GM12878 (cell line): ENCODE results near the gene GAPDHS. TPM values are rescaled to one million over a fixed set of nuclear protein-coding genes. Genes with fewer than 3 reads are reported as not detected.

Experiments
- ATAC-seq: fragments of 200-7000 bp; cut with Tn5 transposase; 3 replicates; pipeline ENCODE4 v1.9.1; 2020; ENCODE audit warnings: mild to moderate bottlenecking, moderate library complexity
- BruUV-seq: library from RNA; stranded (reverse); fragments of 400-500 nt; replicated peaks from 2 replicates; lab custom pipeline; 2021; lab: Mats Ljungman, UMichigan
- CTCF ChIA-PET: fragments of 300-600 bp; sonication (Branson Sonifier 250); formaldehyde crosslinking; extraction: SDS; loops from one replicate; lab custom pipeline; 2021; ENCODE audit warnings: inconsistent platforms; lab: Yijun Ruan, JAX
- POLR2A ChIA-PET: fragments of 350-600 bp; formaldehyde crosslinking; extraction: SDS; loops from one replicate; lab custom pipeline; 2021; ENCODE audit warnings: inconsistent platforms; lab: Charles Lee
- RAD21 ChIA-PET: fragments of 300-600 bp; sonication (Branson Sonifier 250); formaldehyde crosslinking; loops from one replicate; lab custom pipeline; 2023; ENCODE audit warnings: antibody characterized with exemption; ENCODE audit not compliant: unreplicated experiment; lab: Charles Lee
- SMC1A ChIA-PET: fragments of 300-600 bp; sonication (Branson Sonifier 250); formaldehyde crosslinking; loops from one replicate; lab custom pipeline; 2023; ENCODE audit not compliant: unreplicated experiment, uncharacterized antibody; lab: Charles Lee
- DNase-seq: peaks from one replicate; pipeline ENCODE4 v3.0.0-alpha.2; 2011; ENCODE audit warnings: low read depth, low spot score
- FAIRE-seq: peaks from 3 replicates; lab custom pipeline; 2011; peaks lifted over from hg19 to GRCh38; lab: Jason Lieb, UNC
- H2AFZ ChIP-seq: 2 replicates; pipeline ENCODE4 v1.6.0; 2011; ENCODE audit warnings: low read depth, low read length, control low read depth; ENCODE audit not compliant: control insufficient read depth
- H3K27ac ChIP-seq: 2 replicates; pipeline ENCODE4 v1.5.1; 2011; ENCODE audit warnings: control low read depth; ENCODE audit not compliant: control insufficient read depth, insufficient read depth
- H3K27me3 ChIP-seq, 2 experiments: replicated peaks in 1 of 2; 2 replicates each; pipeline versions ENCODE4 v1.6.0 to v1.6.1; 2011; ENCODE audit warnings: low read length in 1 of 2; ENCODE audit not compliant: control insufficient read depth in 2 of 2, insufficient read depth in 2 of 2
- H3K36me3 ChIP-seq, 2 experiments: 2 replicates each; pipeline ENCODE4 v1.5.1; 2011; ENCODE audit warnings: low read length in 1 of 2; ENCODE audit not compliant: control insufficient read depth in 2 of 2, insufficient read depth in 2 of 2
- H3K4me1 ChIP-seq: 2 replicates; pipeline ENCODE4 v1.6.1; 2011; ENCODE audit warnings: mild to moderate bottlenecking, low read length, moderate library complexity, mixed read lengths; ENCODE audit not compliant: control insufficient read depth, insufficient read depth
- H3K4me2 ChIP-seq: 2 replicates; pipeline ENCODE4 v1.6.0; 2011; ENCODE audit warnings: control low read depth; ENCODE audit not compliant: control insufficient read depth, insufficient read depth
- H3K4me3 ChIP-seq: fragments of 200-600 bp; sonication (generic); 2 replicates; pipeline ENCODE4 v1.5.1; 2016
- H3K79me2 ChIP-seq: 2 replicates; pipeline ENCODE4 v1.6.0; 2011; ENCODE audit warnings: low read length; ENCODE audit not compliant: control insufficient read depth, insufficient read depth
- H3K9ac ChIP-seq: 2 replicates; pipeline ENCODE4 v1.8.0; 2011; ENCODE audit warnings: low read length, control low read depth, mixed read lengths; ENCODE audit not compliant: control insufficient read depth, insufficient read depth
- H3K9me3 ChIP-seq: replicated peaks from 3 replicates; pipeline ENCODE4 v1.5.1; 2011; ENCODE audit warnings: mild to moderate bottlenecking, low read length; ENCODE audit not compliant: control insufficient read depth, insufficient read depth
- H4K20me1 ChIP-seq: 2 replicates; pipeline ENCODE4 v1.6.0; 2011; ENCODE audit not compliant: control insufficient read depth, insufficient read depth
- ATF7 ChIP-seq: fragments of 450-650 bp; IDR thresholded peaks from 2 replicates; pipeline ENCODE4 v1.6.1; 2016; ENCODE audit warnings: low read depth, mild to moderate bottlenecking
- CREB1 ChIP-seq: IDR thresholded peaks from 2 replicates; pipeline ENCODE4 v1.6.1; 2012; ENCODE audit warnings: low read depth, mild to moderate bottlenecking, inconsistent platforms
- HCFC1 ChIP-seq: fragments of 150-350 bp; IDR thresholded peaks from 2 replicates; pipeline ENCODE4 v1.6.1; 2014; ENCODE audit warnings: low read length
- MAX ChIP-seq: IDR thresholded peaks from 2 replicates; pipeline ENCODE4 v1.6.1; 2012; ENCODE audit warnings: low read depth, low read length, improper control_type of control experiment
- MLLT1 ChIP-seq: fragments of 450-650 bp; IDR thresholded peaks from 2 replicates; pipeline ENCODE4 v1.6.1; 2016; ENCODE audit warnings: mild to moderate bottlenecking
- MTA2 ChIP-seq: fragments of 450-650 bp; IDR thresholded peaks from 2 replicates; pipeline ENCODE4 v1.6.1; 2016; ENCODE audit warnings: low read depth, mild to moderate bottlenecking, moderate library complexity
- NBN ChIP-seq: fragments of 450-650 bp; IDR thresholded peaks from 2 replicates; pipeline ENCODE4 v1.6.1; 2016
- TCF3 ChIP-seq: IDR thresholded peaks from 2 replicates; pipeline ENCODE4 v1.6.1; 2012; ENCODE audit warnings: low read depth, mild to moderate bottlenecking, low read length, borderline replicate concordance; ENCODE audit not compliant: insufficient read depth
- ZBED1 ChIP-seq: IDR thresholded peaks from 2 replicates; pipeline ENCODE4 v1.6.1; 2016; ENCODE audit warnings: borderline replicate concordance
- ZNF207 ChIP-seq: fragments of 450-650 bp; IDR thresholded peaks from 2 replicates; pipeline ENCODE4 v1.6.1; 2014; ENCODE audit warnings: antibody characterized with exemption, mild to moderate bottlenecking, borderline replicate concordance
- ZNF24 ChIP-seq: fragments of 450-650 bp; IDR thresholded peaks from 2 replicates; pipeline ENCODE4 v1.6.1; 2017; ENCODE audit warnings: antibody characterized with exemption, mild to moderate bottlenecking
- ZSCAN29 ChIP-seq: fragments of 450-650 bp; IDR thresholded peaks from 2 replicates; pipeline ENCODE4 v1.6.1; 2017; ENCODE audit warnings: mild to moderate bottlenecking, moderate library complexity
- whole genome bisulfite sequencing: methylation state at CpG from one replicate; pipeline ENCODE4 v1.1.6; 2016; ENCODE audit warnings: low lambda C conversion rate; ENCODE audit not compliant: insufficient replicate concordance, insufficient coverage; ENCODE audit errors: missing lambda C conversion rate; 5-methylcytosine and 5-hydroxymethylcytosine counted together
- in situ Hi-C: fragments of 300-500 bp; cut with MboI; formaldehyde crosslinking; loops from 9 replicates; pipeline ENCODE4 v1.14.3; 2018; ENCODE audit warnings: mixed read lengths
- intact Hi-C: fragments of 100-400 bp; cut with micrococcal nuclease; formaldehyde crosslinking; loops from one replicate; pipeline ENCODE4 v1.14.2; 2022; ENCODE audit not compliant: unreplicated experiment
- polyA plus RNA-seq, 11 experiments: library from polyadenylated mRNA; depleted of rRNA in 4 of 11; unstranded in 6 of 11; stranded (reverse) in 5 of 11; fragments of >200 nt; fragmentation: Nextera tagmentation in 4 of 11; fragmentation: Illumina TruSeq in 1 of 11; extraction: Ambion mirVana in 4 of 11; extraction: Trizol in 1 of 11; gene quantifications; 1 replicate in 1 of 11; 2 replicates in 10 of 11; pipeline versions ENCODE4 v1.2.1 to v1.2.3, GENCODE V29; 2011 to 2016; ENCODE audit warnings: inconsistent platforms in 2 of 11, missing spikeins in 2 of 11, low read depth in 1 of 11
- total RNA-seq, 4 experiments: library from RNA; depleted of rRNA in 3 of 4; stranded (reverse); fragments of >200 nt in 3 of 4; fragmentation: Illumina TruSeq in 1 of 4; extraction: Trizol in 1 of 4; gene quantifications; 2 replicates each; pipeline versions ENCODE4 v1.2.1 to v1.2.3, GENCODE V29; 2013 to 2021
- TF ChIP-seq, protein P1 (sequence below): fragments of 450-650 bp; IDR thresholded peaks from 2 replicates; pipeline ENCODE4 v1.6.1; 2016; ENCODE audit warnings: mild to moderate bottlenecking
- TF ChIP-seq, protein P2 (sequence below): IDR thresholded peaks from 2 replicates; pipeline ENCODE4 v1.6.1; 2012; ENCODE audit warnings: improper control_type of control experiment, low read depth, low read length; ENCODE audit not compliant: insufficient replicate concordance

Gene GAPDHS
- total and polyA plus RNA-seq, 10 of the 15 experiments (the other 5 are each of a cell fraction or from before 2014, with no cell fraction given): 0.08 TPM; not detected in 9

DNA sequence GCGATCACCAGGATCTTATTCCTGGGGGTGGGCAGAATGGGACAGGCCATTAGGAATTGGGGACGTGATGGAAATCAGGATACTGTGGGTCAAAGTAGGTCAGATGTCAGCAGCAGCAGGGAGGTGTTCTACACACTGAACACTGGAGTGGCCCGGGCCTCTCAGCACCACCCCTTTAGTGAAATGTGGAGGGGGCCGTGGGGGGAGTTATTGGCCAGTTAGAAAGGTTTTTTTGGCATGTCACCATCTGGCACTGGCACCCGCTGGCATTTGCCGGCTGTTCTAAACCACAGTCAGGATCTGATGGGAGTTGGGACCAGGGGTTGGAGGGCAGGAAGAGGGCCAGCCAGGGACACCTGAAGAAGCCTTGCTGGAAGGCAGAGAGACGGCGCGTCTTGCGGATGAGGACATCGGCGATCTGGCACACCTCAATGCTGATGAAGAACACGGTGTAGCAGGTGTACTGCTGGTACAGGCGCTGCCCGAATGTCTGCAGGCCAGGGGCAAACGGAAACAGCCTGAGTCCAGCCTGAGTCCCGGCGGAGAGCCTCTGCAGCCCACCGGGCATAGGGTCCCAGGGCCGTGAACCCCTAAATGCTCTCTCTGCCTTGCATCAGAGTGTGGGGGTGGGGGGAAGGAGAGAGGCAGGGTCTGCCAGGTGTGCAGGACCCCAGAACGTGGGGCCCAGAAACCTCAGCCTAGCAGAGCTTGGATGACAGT lies 18.0 kb downstream of the GAPDHS start:
- Histone ChIP-seq H4K20me1 (no peaks in the 10 kb centered on the region), H3K9ac (no peak overlapping the region), H2AFZ (no peak overlapping the region), H3K4me3 (no peak overlapping the region), H3K27ac (no peak overlapping the region), H3K36me3 (no peaks in the 10 kb centered on the region; a peak in 1 of 4 replicates), H3K9me3 (no peaks in the 10 kb centered on the region), H3K4me1 (peaks cover 8% of the 10 kb centered on the region), H3K79me2 (peaks cover under 1% of the 10 kb centered on the region; the same call in 1 of the 2 replicates), H3K4me2 (no peak overlapping the region), H3K27me3 (no peaks in the 10 kb centered on the region)
- POLR2A ChIA-PET: no interaction called here
- intact Hi-C loops (no loop called here), in situ Hi-C loops (no loop called here)
- RAD21 ChIA-PET: no interaction called here
- CTCF ChIA-PET: interaction anchor here (0.8 to 1.4 kb wide), 2 partner anchors 41 to 141 kb away, joined by 3 to 6 read pairs; no protein-coding TSS in a partner anchor
- no peak for FAIRE-seq
- DNase-seq: no peak
- SMC1A ChIA-PET: no interaction called here
- ATAC-seq: no peak
- TF ChIP-seq ZBED1 (no peak), ZNF24 (no peak), HCFC1 (no peak), MTA2 (no peak), ZNF207 (no peak), TCF3 (no peak), NBN (no peak), CREB1 (no peak), ZSCAN29 (no peak), ATF7 (no peak), MAX (no peak), MLLT1 (no peak)
- TF ChIP-seq, protein P1, sequence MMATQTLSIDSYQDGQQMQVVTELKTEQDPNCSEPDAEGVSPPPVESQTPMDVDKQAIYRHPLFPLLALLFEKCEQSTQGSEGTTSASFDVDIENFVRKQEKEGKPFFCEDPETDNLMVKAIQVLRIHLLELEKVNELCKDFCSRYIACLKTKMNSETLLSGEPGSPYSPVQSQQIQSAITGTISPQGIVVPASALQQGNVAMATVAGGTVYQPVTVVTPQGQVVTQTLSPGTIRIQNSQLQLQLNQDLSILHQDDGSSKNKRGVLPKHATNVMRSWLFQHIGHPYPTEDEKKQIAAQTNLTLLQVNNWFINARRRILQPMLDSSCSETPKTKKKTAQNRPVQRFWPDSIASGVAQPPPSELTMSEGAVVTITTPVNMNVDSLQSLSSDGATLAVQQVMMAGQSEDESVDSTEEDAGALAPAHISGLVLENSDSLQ: no peak
- TF ChIP-seq, protein P2, sequence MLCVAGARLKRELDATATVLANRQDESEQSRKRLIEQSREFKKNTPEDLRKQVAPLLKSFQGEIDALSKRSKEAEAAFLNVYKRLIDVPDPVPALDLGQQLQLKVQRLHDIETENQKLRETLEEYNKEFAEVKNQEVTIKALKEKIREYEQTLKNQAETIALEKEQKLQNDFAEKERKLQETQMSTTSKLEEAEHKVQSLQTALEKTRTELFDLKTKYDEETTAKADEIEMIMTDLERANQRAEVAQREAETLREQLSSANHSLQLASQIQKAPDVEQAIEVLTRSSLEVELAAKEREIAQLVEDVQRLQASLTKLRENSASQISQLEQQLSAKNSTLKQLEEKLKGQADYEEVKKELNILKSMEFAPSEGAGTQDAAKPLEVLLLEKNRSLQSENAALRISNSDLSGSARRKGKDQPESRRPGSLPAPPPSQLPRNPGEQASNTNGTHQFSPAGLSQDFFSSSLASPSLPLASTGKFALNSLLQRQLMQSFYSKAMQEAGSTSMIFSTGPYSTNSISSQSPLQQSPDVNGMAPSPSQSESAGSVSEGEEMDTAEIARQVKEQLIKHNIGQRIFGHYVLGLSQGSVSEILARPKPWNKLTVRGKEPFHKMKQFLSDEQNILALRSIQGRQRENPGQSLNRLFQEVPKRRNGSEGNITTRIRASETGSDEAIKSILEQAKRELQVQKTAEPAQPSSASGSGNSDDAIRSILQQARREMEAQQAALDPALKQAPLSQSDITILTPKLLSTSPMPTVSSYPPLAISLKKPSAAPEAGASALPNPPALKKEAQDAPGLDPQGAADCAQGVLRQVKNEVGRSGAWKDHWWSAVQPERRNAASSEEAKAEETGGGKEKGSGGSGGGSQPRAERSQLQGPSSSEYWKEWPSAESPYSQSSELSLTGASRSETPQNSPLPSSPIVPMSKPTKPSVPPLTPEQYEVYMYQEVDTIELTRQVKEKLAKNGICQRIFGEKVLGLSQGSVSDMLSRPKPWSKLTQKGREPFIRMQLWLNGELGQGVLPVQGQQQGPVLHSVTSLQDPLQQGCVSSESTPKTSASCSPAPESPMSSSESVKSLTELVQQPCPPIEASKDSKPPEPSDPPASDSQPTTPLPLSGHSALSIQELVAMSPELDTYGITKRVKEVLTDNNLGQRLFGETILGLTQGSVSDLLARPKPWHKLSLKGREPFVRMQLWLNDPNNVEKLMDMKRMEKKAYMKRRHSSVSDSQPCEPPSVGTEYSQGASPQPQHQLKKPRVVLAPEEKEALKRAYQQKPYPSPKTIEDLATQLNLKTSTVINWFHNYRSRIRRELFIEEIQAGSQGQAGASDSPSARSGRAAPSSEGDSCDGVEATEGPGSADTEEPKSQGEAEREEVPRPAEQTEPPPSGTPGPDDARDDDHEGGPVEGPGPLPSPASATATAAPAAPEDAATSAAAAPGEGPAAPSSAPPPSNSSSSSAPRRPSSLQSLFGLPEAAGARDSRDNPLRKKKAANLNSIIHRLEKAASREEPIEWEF: no peak
- BruUV-seq: no TSS peak
- 83% methylated on average over 21 of the region's 21 CpGs for WGBS
